GM21360 (cell line): ENCODE results near the gene INHBC.
"Not testable (repeated sequence)": the region's sequence is repeated elsewhere in the genome, so short reads cannot be mapped to it uniquely, and the experiment has no call there.

ENCODE experiments used
- ATAC-seq: cut with Tn5 transposase; IDR thresholded peaks from one replicate; pipeline ENCODE4 v1.9.1; 2021; ENCODE audit warnings: mild to moderate bottlenecking, moderate library complexity; ENCODE audit not compliant: unreplicated experiment

INHBC gene

DNA sequence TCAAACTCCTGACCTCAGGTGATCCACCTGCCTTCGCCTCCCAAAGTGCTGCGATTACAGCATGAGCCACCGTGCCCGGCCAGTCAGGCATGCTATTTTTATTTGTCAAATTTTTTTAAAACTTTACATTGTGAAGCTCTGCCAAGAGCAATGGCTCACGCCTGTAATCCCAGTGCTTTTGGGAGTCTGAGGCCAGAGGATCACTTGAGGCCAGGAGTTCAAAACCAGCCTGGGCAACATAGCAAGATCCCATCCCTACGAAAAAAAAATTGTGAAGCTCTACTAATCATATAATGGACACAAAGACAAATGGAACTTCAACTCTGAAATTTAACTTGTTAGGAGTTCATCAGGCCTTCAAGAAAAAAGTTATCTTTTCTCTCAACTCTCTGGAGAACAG, 5.6 kb upstream of the INHBC start:
- ATAC-seq, result no peak

DNA sequence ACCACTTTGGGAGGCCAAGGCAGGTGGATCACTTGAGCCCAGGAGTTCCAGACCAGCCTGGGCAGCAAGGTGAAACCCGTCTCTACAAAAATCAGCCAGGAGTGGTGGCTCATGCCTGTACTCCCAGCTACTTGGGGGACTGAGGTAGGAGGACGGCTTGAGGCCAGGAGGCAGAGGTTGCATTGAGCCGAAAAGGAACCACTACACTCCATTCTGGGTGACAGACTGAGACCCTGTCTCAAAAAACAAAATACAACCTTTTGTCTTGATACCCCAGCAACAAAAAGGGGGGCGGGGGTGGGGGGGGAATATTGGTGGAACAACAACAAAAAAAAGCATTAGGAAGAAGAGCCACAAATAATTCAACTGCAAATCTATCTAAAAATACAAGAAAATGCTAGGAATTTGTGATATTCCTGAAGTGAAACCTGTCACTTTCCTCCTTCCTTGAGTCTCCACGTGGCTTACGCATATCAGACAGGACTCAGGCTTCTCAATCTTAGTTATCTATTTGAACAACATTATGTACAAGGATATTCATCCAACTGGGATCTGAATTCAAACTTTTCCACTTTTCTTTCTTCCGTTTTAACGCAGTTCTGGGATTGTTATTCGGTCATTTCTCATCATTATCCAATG, 5.0 kb upstream of the INHBC start:
- ATAC-seq, result no peak

DNA sequence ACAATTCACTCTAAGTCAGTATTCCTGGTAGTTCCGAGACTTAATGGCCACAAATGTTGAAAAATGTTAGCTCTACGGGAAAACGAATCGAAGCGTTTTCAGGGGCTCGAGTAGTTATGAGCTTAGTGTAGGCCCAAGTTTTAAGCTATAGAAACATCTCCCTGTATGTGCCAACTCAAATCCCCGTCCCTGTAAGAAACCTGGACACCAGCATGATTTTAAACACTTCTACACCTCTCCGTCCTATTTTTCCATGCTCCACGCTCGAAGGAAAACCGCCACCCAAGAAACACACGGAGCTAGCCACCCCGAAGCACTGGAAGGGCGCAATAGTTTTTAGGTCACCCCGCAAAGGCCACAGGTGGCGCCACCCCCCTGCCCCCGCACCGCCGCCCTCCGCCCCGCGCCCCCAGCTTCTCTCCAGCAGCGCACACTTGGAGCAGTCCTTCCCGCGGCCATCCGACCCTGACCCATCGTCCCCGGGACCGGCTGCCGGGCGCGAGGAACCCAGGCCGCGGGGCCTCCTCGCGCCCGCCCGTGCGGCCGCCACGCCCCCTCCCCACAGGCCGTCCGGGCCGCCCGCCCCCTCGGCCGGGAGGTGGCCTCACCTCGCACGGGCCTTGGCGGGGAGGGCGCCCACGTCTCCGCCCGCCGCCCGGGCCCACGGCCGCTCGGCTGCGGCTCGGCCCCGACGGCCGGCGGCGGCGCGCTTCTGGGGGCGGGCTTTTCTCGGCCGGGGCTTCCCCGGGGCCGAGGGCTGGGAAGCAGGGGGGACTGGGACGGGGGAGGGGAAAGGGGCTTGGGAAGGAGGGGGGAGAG, 4.3 kb upstream of the INHBC start:
- peak; percentile 51 for ATAC-seq

DNA sequence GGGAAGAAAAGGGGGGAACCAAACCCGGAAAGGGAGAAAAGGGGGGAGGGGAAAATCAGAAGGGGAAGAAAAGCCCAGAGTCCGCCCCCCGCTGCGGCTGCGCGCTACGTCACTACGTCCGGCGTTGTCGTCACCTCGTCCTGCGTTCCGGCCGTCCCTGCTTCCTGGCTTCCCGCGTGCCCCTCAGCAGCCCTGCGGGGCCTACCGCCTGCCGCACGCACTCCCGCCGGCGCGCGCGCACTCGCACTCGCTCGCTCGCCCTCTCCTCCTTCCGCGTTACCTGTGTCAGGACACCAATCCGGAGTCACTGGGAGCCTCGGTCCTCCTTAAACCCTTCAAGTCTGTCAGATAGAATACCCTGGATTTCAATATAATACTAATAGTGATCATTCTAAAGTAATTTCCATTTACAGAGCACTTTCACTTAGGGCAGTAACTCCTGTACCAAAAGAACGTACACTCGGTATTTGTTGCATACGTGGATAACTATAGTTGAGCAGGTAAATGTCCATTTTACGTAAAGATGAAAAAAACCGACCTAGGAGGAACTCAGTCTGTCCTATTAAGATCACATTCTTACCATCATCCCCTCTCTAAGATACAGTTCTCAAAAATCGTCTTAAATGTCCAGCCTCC, 3.5 kb upstream of the INHBC start, which contains the start of gene R3HDM2:
R3HDM2 (minus strand) TSS at position 113 of the 636 bp plus-strand sequence. CDS start 120,615 bp downstream, outside the sequence.
- peak; percentile 90 for ATAC-seq

DNA sequence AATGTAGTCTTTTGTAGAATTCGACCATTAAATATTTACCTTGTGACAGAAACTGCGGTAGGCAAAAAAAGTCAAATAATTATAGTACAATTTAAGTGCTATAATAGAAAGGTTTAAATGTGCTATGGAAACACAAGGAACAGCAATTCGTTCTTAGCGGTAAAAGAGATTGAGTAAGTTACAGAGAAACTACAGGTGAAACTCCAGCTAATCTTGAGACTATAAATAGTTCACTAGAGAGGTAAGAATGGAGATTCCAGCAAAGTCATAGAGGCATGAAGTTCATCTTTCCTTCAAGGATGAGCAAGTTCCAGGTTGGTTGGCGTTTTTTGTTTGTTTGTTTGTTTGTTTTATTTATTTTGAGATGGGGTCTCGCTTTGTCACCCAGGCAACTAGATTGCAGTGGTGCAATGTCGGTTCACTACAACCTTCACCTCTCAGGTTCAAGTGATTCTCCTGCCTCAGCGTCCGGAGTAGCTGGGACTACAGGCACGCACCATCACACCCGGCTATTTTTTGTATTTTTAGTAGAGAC, 2.9 kb upstream of the INHBC start:
- no peak for ATAC-seq

GRCh38 chr12:57433370-57433769, 1.2 kb upstream of the INHBC start:
- no peak for ATAC-seq

GRCh38 chr12:57435293-57435692, 709 bp downstream of the INHBC start:
- no peak for ATAC-seq

GRCh38 chr12:57438400-57438799, 3.8 kb downstream of the INHBC start:
- no peak for ATAC-seq

GRCh38 chr12:57439762-57440266, 5.2 kb downstream of the INHBC start:
- ATAC-seq, result no peak

- ATAC-seq, result not testable (repeated sequence)
Observed at GRCh38 chr12:57441393-57441792, 6.8 kb downstream of the INHBC start.

GRCh38 chr12:57441846-57442427, 7.4 kb downstream of the INHBC start:
- ATAC-seq, result no peak

GRCh38 chr12:57444337-57444736, 9.8 kb downstream of the INHBC start:
- ATAC-seq, result not testable (repeated sequence)

- ATAC-seq, result no peak
Observed at GRCh38 chr12:57444744-57445143, 10.2 kb downstream of the INHBC start.

DNA sequence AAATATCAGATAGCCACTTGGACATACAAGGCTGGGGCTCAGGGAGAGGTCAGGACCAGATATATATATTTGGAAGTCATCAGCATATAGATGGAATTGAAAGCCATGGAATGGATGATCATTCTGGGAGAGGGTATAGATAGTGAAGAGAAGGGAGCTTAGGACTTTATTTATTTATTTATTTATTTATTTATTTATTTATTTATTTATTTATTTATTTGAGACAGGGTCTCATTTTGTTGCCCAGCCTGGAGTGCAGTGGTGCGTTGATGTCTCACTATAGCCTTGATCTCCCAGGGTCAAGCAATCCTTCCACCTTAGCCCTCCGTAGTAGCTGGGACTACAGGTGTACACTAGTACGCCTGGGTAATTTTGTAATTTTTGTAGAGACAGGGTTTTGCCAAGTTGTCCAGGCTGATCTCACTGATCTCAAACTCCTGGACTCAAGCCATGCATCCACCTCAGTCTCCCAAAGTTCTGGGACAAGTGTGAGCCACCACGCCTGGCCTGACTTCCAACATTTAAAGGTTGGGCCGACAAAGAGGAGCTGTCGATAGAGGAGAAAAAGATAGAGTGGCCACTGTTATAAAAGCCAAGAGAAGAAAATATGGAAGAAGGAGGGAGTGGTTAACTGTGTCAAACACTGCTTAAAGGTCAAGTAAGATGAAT, 11.8 kb downstream of the INHBC start:
- ATAC-seq, result no peak

- ATAC-seq, result no peak
Observed at GRCh38 chr12:57448669-57449068, 14.1 kb downstream of the INHBC start.

DNA sequence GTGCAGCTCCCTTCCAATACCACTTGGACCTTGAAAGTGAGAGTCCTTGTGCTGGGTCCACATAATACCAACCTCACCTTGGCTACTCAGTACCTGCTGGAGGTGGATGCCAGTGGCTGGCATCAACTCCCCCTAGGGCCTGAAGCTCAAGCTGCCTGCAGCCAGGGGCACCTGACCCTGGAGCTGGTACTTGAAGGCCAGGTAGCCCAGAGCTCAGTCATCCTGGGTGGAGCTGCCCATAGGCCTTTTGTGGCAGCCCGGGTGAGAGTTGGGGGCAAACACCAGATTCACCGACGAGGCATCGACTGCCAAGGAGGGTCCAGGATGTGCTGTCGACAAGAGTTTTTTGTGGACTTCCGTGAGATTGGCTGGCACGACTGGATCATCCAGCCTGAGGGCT, 14.8 kb downstream of the INHBC start:
- no peak for ATAC-seq

GRCh38 chr12:57450057-57450456, 15.5 kb downstream of the INHBC start:
- no peak for ATAC-seq

GRCh38 chr12:57451233-57451778, 16.7 kb downstream of the INHBC start:
- ATAC-seq, result no peak

DNA sequence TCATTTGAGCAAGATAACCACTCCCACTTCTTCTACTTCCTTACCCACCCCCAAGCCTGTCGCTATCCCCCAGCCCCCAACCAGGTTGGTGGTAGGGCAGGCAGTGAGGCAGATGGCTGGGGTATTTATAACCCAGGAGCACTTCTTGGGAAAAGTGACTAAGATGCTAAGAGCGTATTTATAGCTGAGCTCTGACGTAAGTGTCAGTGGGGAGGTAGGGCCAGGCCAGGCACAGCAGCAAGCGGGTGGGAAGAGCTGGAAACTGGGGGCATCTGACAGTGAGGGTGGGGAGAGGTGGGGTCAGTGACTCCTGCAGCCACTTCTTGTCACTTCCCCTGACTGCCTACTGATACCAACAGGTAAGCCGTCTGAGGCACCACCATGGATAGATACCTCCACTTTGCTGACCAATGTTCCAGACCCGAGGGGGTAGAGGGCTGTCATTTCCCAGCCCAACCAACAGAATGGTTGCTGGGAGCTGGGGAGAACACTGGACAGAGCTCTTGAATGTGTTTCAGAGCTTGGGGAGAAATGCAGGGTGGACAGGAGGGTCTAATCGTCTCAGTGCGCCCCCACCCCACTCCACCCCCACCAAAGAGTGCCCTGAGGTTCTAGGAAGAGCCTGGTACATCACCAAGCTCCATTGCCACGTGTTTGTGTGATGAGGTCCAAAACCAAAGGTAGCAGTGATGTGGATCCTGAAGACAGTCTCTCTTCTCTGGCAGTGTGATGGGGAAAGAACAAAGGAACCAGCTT, 17.8 kb downstream of the INHBC start:
- no peak for ATAC-seq
